GM08714 (cell line): ENCODE measurements around the gene ATXN7.

ENCODE experiments used
- H3K4me3 ChIP-seq: fragments of 200-500 bp; sonication (Bioruptor generic); 2 replicates; pipeline ENCODE4 v1.5.1; 2014; ENCODE audit warnings: mild to moderate bottlenecking, low read length, inconsistent platforms
- ZNF274 ChIP-seq: IDR thresholded peaks from 2 replicates; pipeline ENCODE4 v1.6.1; 2012; ENCODE audit warnings: mild to moderate bottlenecking, low read depth, low read length

Gene ATXN7

GRCh38 chr3:64042952-64043351 lies 179.3 kb downstream of the ATXN7 start:
- no peak overlapping the region for H3K4me3 ChIP-seq
- TF ChIP-seq ZNF274: no peak

DNA sequence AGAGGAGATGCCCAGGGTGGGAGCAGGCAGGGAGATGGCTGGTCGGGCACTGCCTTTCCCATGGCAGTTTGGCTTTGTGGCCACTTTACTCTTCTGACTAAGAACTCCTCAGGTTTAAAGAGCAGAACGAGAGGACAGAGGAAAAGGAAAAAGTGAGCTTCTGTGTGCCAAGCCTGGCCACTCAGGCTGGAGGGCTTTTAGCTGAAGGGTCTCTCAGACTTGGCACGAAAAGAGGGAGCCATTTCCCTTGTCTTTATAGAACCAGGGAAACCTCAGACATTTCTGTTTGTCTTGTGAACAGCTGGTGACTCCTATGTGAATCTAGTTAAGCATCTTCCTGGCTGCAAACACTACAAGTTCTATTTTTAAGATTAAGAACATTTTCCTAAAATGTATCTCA lies 182.9 kb downstream of the ATXN7 start:
- H3K4me3 ChIP-seq: no peak overlapping the region
- TF ChIP-seq ZNF274: no peak

DNA sequence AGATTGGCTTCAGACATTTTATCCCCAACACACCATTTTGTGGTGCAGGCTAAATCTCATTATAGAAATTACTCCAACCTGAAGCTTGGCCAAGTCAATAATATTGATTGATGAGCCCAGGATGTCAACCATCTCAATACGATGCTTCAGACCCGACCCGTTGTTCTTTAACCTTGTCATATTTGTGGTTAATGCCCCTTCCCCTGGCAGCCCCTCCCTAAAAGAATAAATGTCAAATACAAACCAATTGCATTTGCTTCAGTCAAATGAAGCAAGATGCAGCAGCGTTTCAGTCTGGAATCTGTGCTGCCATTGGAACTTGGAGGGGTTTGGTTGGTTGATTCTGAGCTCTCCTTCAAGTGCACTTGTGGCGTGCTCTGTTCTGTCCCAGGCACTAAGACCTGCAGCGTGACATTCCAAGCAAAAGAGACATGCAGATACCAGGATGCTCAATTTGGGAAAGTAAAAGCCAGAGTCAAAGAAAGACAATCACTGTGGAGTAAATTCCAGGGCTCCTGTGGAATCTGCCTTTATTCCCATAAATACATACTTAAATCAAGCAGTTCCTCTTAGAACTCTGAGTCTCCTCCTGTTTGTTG lies 183.4 kb downstream of the ATXN7 start:
- no peak overlapping the region for H3K4me3 ChIP-seq
- TF ChIP-seq ZNF274: no peak

GRCh38 chr3:64047787-64048186 lies 184.1 kb downstream of the ATXN7 start:
- no peak for TF ChIP-seq ZNF274
- no peak overlapping the region for H3K4me3 ChIP-seq

GRCh38 chr3:64048631-64049061 lies 185.0 kb downstream of the ATXN7 start:
- no peak for TF ChIP-seq ZNF274
- no peak overlapping the region for H3K4me3 ChIP-seq

DNA sequence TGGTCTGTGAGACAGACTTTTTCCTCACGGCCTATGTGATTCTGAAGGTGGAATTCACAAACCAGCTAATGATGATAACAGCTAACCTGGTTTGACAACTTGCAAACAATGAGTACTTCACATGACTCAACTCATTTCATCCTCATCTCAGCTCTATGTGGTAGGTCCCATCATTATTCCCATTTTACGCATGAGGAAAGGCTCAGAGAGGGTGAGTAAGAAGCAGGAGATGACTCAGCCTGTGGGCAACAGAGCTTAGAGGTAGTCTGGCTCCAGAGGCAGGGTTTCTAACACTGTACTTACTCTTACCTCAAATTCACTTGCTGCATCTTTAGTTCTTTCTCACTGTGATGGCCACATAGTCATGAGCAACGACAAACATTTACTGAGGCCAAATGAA lies 185.5 kb downstream of the ATXN7 start:
- H3K4me3 ChIP-seq: no peak overlapping the region
- no peak for TF ChIP-seq ZNF274

- H3K4me3 ChIP-seq: no peak overlapping the region
- no peak for TF ChIP-seq ZNF274
Observed at GRCh38 chr3:64049832-64050231, 186.2 kb downstream of the ATXN7 start.
